GM23338 (cell line): ENCODE results near the gene PHYKPL. TPM values are rescaled to one million over a fixed set of nuclear protein-coding genes. Genes with fewer than 3 reads are reported as not detected.

Source experiments
- ATAC-seq: fragments of 200-7000 bp; cut with Tn5 transposase; 3 replicates; pipeline ENCODE4 v1.9.1; 2020
- DNase-seq: peaks from one replicate; pipeline ENCODE4 v3.0.0-alpha.2; 2015; ENCODE audit warnings: low spot score
- H2AFZ ChIP-seq: fragments of 200-600 bp; sonication (generic); 2 replicates; pipeline ENCODE4 v1.8.0; 2016; ENCODE audit warnings: antibody characterized with exemption, mild to moderate bottlenecking, moderate library complexity
- H3F3A ChIP-seq: fragments of 200-600 bp; sonication (generic); replicated peaks from 2 replicates; pipeline ENCODE4 v1.8.0; 2017; ENCODE audit warnings: antibody characterized with exemption, mixed run types, low read depth
- H3K27ac ChIP-seq: fragments of 200-600 bp; sonication (generic); 2 replicates; pipeline ENCODE4 v1.6.1; 2016; ENCODE audit warnings: low read depth
- H3K27me3 ChIP-seq: fragments of 200-600 bp; sonication (generic); 2 replicates; pipeline ENCODE4 v1.8.0; 2016; ENCODE audit warnings: mild to moderate bottlenecking, mixed run types, moderate library complexity; ENCODE audit not compliant: insufficient read depth
- H3K36me3 ChIP-seq: fragments of 200-600 bp; sonication (generic); 2 replicates; pipeline ENCODE4 v1.8.0; 2016; ENCODE audit warnings: mild to moderate bottlenecking; ENCODE audit not compliant: insufficient read depth
- H3K4me1 ChIP-seq: fragments of 200-600 bp; sonication (generic); 2 replicates; pipeline ENCODE4 v1.8.0; 2016; ENCODE audit warnings: mild to moderate bottlenecking, moderate library complexity; ENCODE audit not compliant: insufficient read depth
- H3K4me2 ChIP-seq: fragments of 200-600 bp; sonication (generic); 2 replicates; pipeline ENCODE4 v1.7.1; 2017; ENCODE audit warnings: mixed run types
- H3K4me3 ChIP-seq: fragments of 200-600 bp; sonication (generic); 2 replicates; pipeline ENCODE4 v1.6.1; 2016; ENCODE audit warnings: mixed run types
- H3K79me2 ChIP-seq: fragments of 200-600 bp; sonication (generic); replicated peaks from 2 replicates; pipeline ENCODE4 v1.8.0; 2017; ENCODE audit warnings: mild to moderate bottlenecking; ENCODE audit not compliant: insufficient read depth
- H3K9me2 ChIP-seq: fragments of 200-600 bp; sonication (generic); 2 replicates; pipeline ENCODE4 v1.8.0; 2017; ENCODE audit not compliant: insufficient read depth
- H4K20me1 ChIP-seq: fragments of 200-600 bp; sonication (generic); replicated peaks from 2 replicates; pipeline ENCODE4 v1.8.0; 2017; ENCODE audit warnings: mild to moderate bottlenecking; ENCODE audit not compliant: insufficient read depth
- H3K27ac Mint-ChIP-seq: 2 replicates; pipeline ENCODE4 v1.8.0; 2020; ENCODE audit warnings: inconsistent platforms, mild to moderate bottlenecking, moderate library complexity, mixed read lengths
- H3K27me3 Mint-ChIP-seq: 3 replicates; pipeline ENCODE4 v1.8.0; 2022; ENCODE audit warnings: low read depth, mild to moderate bottlenecking, moderate library complexity, mixed read lengths, inconsistent platforms; ENCODE audit not compliant: insufficient read depth, poor library complexity
- H3K36me3 Mint-ChIP-seq: 3 replicates; pipeline ENCODE4 v1.8.0; 2021; ENCODE audit warnings: low read depth, mild to moderate bottlenecking, inconsistent platforms, moderate library complexity, mixed read lengths
- H3K4me1 Mint-ChIP-seq: 3 replicates; pipeline ENCODE4 v1.8.0; 2020; ENCODE audit warnings: mild to moderate bottlenecking, inconsistent platforms, mixed read lengths
- H3K4me3 Mint-ChIP-seq: 3 replicates; pipeline ENCODE4 v1.8.0; 2021; ENCODE audit warnings: moderate library complexity, mild to moderate bottlenecking, inconsistent platforms, mixed read lengths
- H3K9me3 Mint-ChIP-seq: 3 replicates; pipeline ENCODE4 v1.8.0; 2020; ENCODE audit warnings: moderate library complexity, mild to moderate bottlenecking, inconsistent platforms, mixed read lengths
- CREB1 ChIP-seq: fragments of 250-450 bp; sonication (Bioruptor Pico); IDR thresholded peaks from 2 replicates; pipeline ENCODE4 v1.5.0; 2020; ENCODE audit warnings: low read depth, mild to moderate bottlenecking, moderate library complexity
- EZH2phosphoT487 ChIP-seq: fragments of 200-600 bp; sonication (generic); IDR thresholded peaks from one replicate; pipeline ENCODE4 v1.8.1; 2018; ENCODE audit warnings: antibody characterized with exemption; ENCODE audit not compliant: unreplicated experiment
- JUNB ChIP-seq: IDR thresholded peaks from one replicate; pipeline ENCODE4 v1.6.1; 2016; ENCODE audit warnings: antibody characterized with exemption; ENCODE audit not compliant: unreplicated experiment
- POLR2AphosphoS5 ChIP-seq: IDR thresholded peaks from 2 replicates; pipeline ENCODE4 v1.6.1; 2016; ENCODE audit warnings: antibody characterized with exemption, low read depth
- STAT1 ChIP-seq: IDR thresholded peaks from one replicate; pipeline ENCODE4 v1.6.1; 2016; ENCODE audit warnings: antibody characterized with exemption; ENCODE audit not compliant: unreplicated experiment
- ZNF331 ChIP-seq: fragments of 250-450 bp; sonication (Bioruptor Pico); IDR thresholded peaks from 2 replicates; pipeline ENCODE4 v1.5.0; 2020; ENCODE audit warnings: low read depth, mild to moderate bottlenecking, moderate library complexity
- polyA plus RNA-seq: library from polyadenylated mRNA; unstranded; fragments of >200 nt; fragmentation: Nextera tagmentation; extraction: Ambion mirVana; gene quantifications from 2 replicates; pipeline ENCODE4 v1.2.1, GENCODE V29; 2016
- total RNA-seq: library from RNA; depleted of rRNA; stranded (reverse); fragments of >200 nt; shearing (Covaris generic); gene quantifications from 2 replicates; pipeline ENCODE4 v1.2.3, GENCODE V29; 2014
- TF ChIP-seq, protein P1 (sequence below): IDR thresholded peaks from 2 replicates; pipeline ENCODE4 v1.6.1; 2016; ENCODE audit warnings: antibody characterized with exemption
- TF ChIP-seq, protein P2 (sequence below), 2 experiments: fragments of 200-600 bp in 1 of 2; sonication (generic) in 1 of 2; conservative IDR thresholded peaks; 2 replicates each; pipeline versions ENCODE4 v1.5.1 to v1.6.1; 2016 to 2017; ENCODE audit warnings: antibody characterized with exemption in 2 of 2, low read depth in 2 of 2, mild to moderate bottlenecking in 2 of 2, moderate library complexity in 1 of 2
- TF ChIP-seq, protein P3 (sequence below): IDR thresholded peaks from one replicate; pipeline ENCODE4 v1.6.1; 2018; ENCODE audit warnings: antibody characterized with exemption; ENCODE audit not compliant: unreplicated experiment

The PHYKPL gene
- total and polyA plus RNA-seq, 2 experiments from 2014 or later: 15.9 to 20.8 TPM

DNA sequence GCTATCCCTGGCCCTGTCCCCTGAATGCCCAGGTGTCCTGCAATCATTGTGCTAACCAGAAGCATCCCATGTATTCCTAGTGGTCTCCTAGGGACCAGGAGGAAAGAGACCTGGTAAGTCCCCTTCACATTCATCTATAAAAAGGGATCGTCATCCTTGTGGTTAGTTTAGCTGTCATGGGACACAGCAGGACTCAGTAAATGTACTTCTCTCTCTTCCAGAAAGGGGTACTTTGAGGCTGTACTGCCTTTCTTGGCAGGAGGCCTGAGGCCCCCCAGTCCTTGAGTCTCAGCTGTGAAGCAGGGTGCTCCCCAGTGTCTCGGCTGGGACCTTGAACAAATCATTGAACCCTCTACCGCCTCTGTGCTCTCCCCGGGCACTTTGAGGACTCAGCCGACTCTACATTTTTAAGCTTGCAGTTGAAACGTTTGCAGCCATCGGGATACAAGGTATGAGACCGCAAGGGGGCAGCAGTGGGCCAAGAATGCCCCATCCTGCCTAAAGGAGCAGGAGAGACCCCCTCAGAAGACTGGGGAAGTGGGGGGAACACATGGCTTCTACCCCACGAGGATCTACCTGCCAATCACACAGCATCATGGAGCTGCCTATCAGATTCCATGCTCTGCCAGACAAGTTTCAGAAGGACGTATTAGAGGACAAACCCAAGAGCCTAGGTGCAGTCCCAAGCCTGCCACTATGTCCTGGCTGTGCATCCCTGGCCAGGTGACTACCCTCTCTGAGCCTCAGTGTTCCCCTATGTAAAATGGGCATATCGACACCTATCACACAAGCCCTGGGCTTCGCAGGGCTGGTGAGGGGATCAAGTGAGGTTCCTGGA is 2.4 kb upstream of the PHYKPL start:
- Mint-ChIP-seq H3K9me3 (no peaks in the 10 kb centered on the region; the same call in 2 of the 3 replicates), H3K36me3 (peaks cover 15% of the 10 kb centered on the region), H3K4me3 (no peak overlapping the region; the same call in 2 of the 3 replicates), H3K27ac (no peak overlapping the region; the same call in 1 of the 2 replicates), H3K4me1 (peaks cover 28% of the 10 kb centered on the region), H3K27me3 (peaks cover 32% of the 10 kb centered on the region)
- Histone ChIP-seq H3K9me2 (no peaks in the 10 kb centered on the region), H2AFZ (0 out of 2 replicates have a peak overlapping the region, but pooled peaks have one; percentile 8), H3F3A (peaks cover 13% of the 10 kb centered on the region), H3K27ac (no peak overlapping the region), H3K27me3 (no peaks in the 10 kb centered on the region), H3K4me3 (no peak overlapping the region), H3K4me1 (peaks cover 9% of the 10 kb centered on the region; the same call in 1 of the 2 replicates), H3K79me2 (peaks cover 13% of the 10 kb centered on the region; the same call in 1 of the 2 replicates), H3K36me3 (no peaks in the 10 kb centered on the region), H3K4me2 (no peak overlapping the region), H4K20me1 (no peaks in the 10 kb centered on the region)
- ATAC-seq (peak; percentile 37), DNase-seq (peak; percentile 91)
- TF ChIP-seq, protein P1, sequence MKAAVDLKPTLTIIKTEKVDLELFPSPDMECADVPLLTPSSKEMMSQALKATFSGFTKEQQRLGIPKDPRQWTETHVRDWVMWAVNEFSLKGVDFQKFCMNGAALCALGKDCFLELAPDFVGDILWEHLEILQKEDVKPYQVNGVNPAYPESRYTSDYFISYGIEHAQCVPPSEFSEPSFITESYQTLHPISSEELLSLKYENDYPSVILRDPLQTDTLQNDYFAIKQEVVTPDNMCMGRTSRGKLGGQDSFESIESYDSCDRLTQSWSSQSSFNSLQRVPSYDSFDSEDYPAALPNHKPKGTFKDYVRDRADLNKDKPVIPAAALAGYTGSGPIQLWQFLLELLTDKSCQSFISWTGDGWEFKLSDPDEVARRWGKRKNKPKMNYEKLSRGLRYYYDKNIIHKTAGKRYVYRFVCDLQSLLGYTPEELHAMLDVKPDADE: no peak
- TF ChIP-seq JUNB (no peak), POLR2AphosphoS5 (no peak), STAT1 (no peak), ZNF331 (CRISPR knock-in tag) (no peak), CREB1 (0 out of 2 replicates have a peak, but pooled peaks have one; percentile 8), EZH2phosphoT487 (no peak)
- TF ChIP-seq, protein P2, sequence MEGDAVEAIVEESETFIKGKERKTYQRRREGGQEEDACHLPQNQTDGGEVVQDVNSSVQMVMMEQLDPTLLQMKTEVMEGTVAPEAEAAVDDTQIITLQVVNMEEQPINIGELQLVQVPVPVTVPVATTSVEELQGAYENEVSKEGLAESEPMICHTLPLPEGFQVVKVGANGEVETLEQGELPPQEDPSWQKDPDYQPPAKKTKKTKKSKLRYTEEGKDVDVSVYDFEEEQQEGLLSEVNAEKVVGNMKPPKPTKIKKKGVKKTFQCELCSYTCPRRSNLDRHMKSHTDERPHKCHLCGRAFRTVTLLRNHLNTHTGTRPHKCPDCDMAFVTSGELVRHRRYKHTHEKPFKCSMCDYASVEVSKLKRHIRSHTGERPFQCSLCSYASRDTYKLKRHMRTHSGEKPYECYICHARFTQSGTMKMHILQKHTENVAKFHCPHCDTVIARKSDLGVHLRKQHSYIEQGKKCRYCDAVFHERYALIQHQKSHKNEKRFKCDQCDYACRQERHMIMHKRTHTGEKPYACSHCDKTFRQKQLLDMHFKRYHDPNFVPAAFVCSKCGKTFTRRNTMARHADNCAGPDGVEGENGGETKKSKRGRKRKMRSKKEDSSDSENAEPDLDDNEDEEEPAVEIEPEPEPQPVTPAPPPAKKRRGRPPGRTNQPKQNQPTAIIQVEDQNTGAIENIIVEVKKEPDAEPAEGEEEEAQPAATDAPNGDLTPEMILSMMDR (conservative IDR thresholded peaks at IDR 0.05; ENCODE audit: low read depth in 2 of 2): peak; percentile 91
- TF ChIP-seq, protein P3, sequence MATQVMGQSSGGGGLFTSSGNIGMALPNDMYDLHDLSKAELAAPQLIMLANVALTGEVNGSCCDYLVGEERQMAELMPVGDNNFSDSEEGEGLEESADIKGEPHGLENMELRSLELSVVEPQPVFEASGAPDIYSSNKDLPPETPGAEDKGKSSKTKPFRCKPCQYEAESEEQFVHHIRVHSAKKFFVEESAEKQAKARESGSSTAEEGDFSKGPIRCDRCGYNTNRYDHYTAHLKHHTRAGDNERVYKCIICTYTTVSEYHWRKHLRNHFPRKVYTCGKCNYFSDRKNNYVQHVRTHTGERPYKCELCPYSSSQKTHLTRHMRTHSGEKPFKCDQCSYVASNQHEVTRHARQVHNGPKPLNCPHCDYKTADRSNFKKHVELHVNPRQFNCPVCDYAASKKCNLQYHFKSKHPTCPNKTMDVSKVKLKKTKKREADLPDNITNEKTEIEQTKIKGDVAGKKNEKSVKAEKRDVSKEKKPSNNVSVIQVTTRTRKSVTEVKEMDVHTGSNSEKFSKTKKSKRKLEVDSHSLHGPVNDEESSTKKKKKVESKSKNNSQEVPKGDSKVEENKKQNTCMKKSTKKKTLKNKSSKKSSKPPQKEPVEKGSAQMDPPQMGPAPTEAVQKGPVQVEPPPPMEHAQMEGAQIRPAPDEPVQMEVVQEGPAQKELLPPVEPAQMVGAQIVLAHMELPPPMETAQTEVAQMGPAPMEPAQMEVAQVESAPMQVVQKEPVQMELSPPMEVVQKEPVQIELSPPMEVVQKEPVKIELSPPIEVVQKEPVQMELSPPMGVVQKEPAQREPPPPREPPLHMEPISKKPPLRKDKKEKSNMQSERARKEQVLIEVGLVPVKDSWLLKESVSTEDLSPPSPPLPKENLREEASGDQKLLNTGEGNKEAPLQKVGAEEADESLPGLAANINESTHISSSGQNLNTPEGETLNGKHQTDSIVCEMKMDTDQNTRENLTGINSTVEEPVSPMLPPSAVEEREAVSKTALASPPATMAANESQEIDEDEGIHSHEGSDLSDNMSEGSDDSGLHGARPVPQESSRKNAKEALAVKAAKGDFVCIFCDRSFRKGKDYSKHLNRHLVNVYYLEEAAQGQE: no peak
